Gastroesophageal sphincter (tissue), 4 donors: Measurements from ENCODE around the gene TNFAIP2. TPM values are rescaled to one million over a fixed set of nuclear protein-coding genes. Genes with fewer than 3 reads are reported as not detected.

ENCODE experiments used
- ATAC-seq: fragments of 150-250 bp; one replicate; pipeline ENCODE4 v1.9.1; 2016; ENCODE audit warnings: mild to moderate bottlenecking, moderate library complexity
- H3K27ac ChIP-seq, 4 donors: fragments of 200-600 bp; sonication (generic) in 3 of 4; 1 replicate in 3 of 4; 2 replicates in 1 of 4; pipeline ENCODE4 v1.5.1; 2016 to 2019
- H3K27me3 ChIP-seq: fragments of 200-600 bp; sonication (generic); one replicate; pipeline ENCODE4 v1.5.1; 2019
- H3K36me3 ChIP-seq, 2 donors: fragments of 200-600 bp; sonication (generic); one replicate each; pipeline ENCODE4 v1.5.1; 2019; ENCODE audit warnings: control low read depth in 1 of 2
- H3K4me1 ChIP-seq, 3 donors: fragments of 200-600 bp; sonication (generic); 1 replicate in 2 of 3; 2 replicates in 1 of 3; pipeline ENCODE4 v1.5.1; 2016 to 2019; ENCODE audit warnings: control low read depth in 2 of 3
- H3K4me3 ChIP-seq, 2 donors: fragments of 200-600 bp; sonication (generic); one replicate each; pipeline ENCODE4 v1.5.1; 2019; ENCODE audit warnings: mild to moderate bottlenecking in 1 of 2, moderate library complexity in 1 of 2
- H3K9me3 ChIP-seq, 3 donors: fragments of 200-600 bp; sonication (generic); one replicate each; pipeline ENCODE4 v1.5.1; 2017 to 2019; ENCODE audit warnings: control low read depth in 2 of 3
- CTCF ChIP-seq, 4 experiments: fragments of 200-600 bp in 2 of 4; fragments of 450-650 bp in 2 of 4; sonication (generic) in 1 of 4; IDR thresholded peaks; one replicate each; pipeline ENCODE4 v1.5.1; 2017 to 2019; ENCODE audit warnings: antibody characterized with exemption in 4 of 4, mild to moderate bottlenecking in 2 of 4, moderate library complexity in 2 of 4
- EP300 ChIP-seq: sonication (generic); formaldehyde crosslinking; IDR thresholded peaks from one replicate; pipeline ENCODE4 v1.6.1; 2017; ENCODE audit warnings: antibody characterized with exemption, mild to moderate bottlenecking
- POLR2A ChIP-seq, 2 donors: fragments of 450-650 bp; IDR thresholded peaks; one replicate each; pipeline ENCODE4 v1.6.1; 2017; ENCODE audit warnings: antibody characterized with exemption in 2 of 2, mild to moderate bottlenecking in 2 of 2, moderate library complexity in 1 of 2
- POLR2AphosphoS5 ChIP-seq: sonication (generic); formaldehyde crosslinking; IDR thresholded peaks from one replicate; pipeline ENCODE4 v1.6.1; 2017; ENCODE audit warnings: antibody characterized with exemption
- WGBS, 2 donors: methylation state at CpG; one replicate each; pipeline ENCODE4 v1.1.5; 2018; ENCODE audit warnings: low coverage in 1 of 2; 5-methylcytosine and 5-hydroxymethylcytosine counted together
- total RNA-seq, 4 donors: library from RNA; depleted of rRNA; stranded (reverse); fragments of >200 nt; gene quantifications; one replicate each; pipeline ENCODE4 v1.1.0, GENCODE V29; 2016

Gene TNFAIP2
- total RNA-seq, 4 donors from 2014 or later = 51.6 to 61.9 (median 59.1) TPM

GRCh38 chr14:103139132-103140025, 16.1 kb downstream of the TNFAIP2 start:
- no peak for ATAC-seq
- Histone ChIP-seq H3K9me3 (no peaks in the 10 kb centered on the region), H3K27me3 (peaks cover 54% of the 10 kb centered on the region), H3K36me3 (peaks cover 0 to 19% of the 10 kb centered on the region in 2 donors), H3K4me3 (peak overlapping the region in 1 of 2 donors; percentile 35), H3K27ac (peak overlapping the region in 2 of 4 donors; percentile 55 to 65), H3K4me1 (peaks cover 0 to 30% (median 12%) of the 10 kb centered on the region in 3 donors)
- 59 to 80% methylated on average over 7 to 14 of the region's 29 CpGs for WGBS, 2 donors
- TF ChIP-seq CTCF (IDR thresholded peaks at IDR 0.05) = no peak
- TF ChIP-seq EP300 = no peak
- no peak for TF ChIP-seq POLR2A (IDR thresholded peaks at IDR 0.05)
- no peak for TF ChIP-seq POLR2AphosphoS5

GRCh38 chr14:103140316-103141109, 17.3 kb downstream of the TNFAIP2 start:
- Histone ChIP-seq H3K27ac (no peak overlapping the region), H3K4me1 (peaks cover 0 to 30% (median 12%) of the 10 kb centered on the region in 3 donors), H3K4me3 (no peak overlapping the region), H3K27me3 (peaks cover 58% of the 10 kb centered on the region), H3K9me3 (no peaks in the 10 kb centered on the region), H3K36me3 (peaks cover 0 to 8% of the 10 kb centered on the region in 2 donors)
- ATAC-seq = no peak
- 43 to 51% methylated on average over 8 to 9 of the region's 12 CpGs for WGBS, 2 donors
- TF ChIP-seq POLR2A (IDR thresholded peaks at IDR 0.05) = no peak
- no peak for TF ChIP-seq CTCF (IDR thresholded peaks at IDR 0.05)
- TF ChIP-seq POLR2AphosphoS5 = no peak

GRCh38 chr14:103141117-103141796, 18.0 kb downstream of the TNFAIP2 start:
- Histone ChIP-seq H3K27ac (no peak overlapping the region), H3K9me3 (no peaks in the 10 kb centered on the region), H3K36me3 (peaks cover 0 to under 1% of the 10 kb centered on the region in 2 donors), H3K4me1 (peaks cover 0 to 30% (median 12%) of the 10 kb centered on the region in 3 donors), H3K27me3 (peaks cover 61% of the 10 kb centered on the region), H3K4me3 (no peak overlapping the region)
- TF ChIP-seq EP300 (no peak), CTCF (IDR thresholded peaks at IDR 0.05) (peak in 3 of 4 experiments; percentile 22 to 63 (median 44))
- 28 to 80% methylated on average over 1 to 4 of the region's 8 CpGs for WGBS, 2 donors
- no peak for ATAC-seq

- Histone ChIP-seq H3K9me3 (no peaks in the 10 kb centered on the region), H3K27ac (no peak overlapping the region), H3K36me3 (no peaks in the 10 kb centered on the region), H3K4me1 (peaks cover 0 to 27% (median 12%) of the 10 kb centered on the region in 3 donors), H3K4me3 (no peak overlapping the region), H3K27me3 (peaks cover 69% of the 10 kb centered on the region)
- no peak for ATAC-seq
- no peak for TF ChIP-seq EP300
- TF ChIP-seq POLR2A (IDR thresholded peaks at IDR 0.05) = no peak
- no peak for TF ChIP-seq CTCF (IDR thresholded peaks at IDR 0.05)
- TF ChIP-seq POLR2AphosphoS5 = no peak
- WGBS, 2 donors = 92 to 100% methylated on average over 1 to 2 of the region's 4 CpGs
These were observed 18.8 kb downstream of the TNFAIP2 start for GRCh38 chr14:103142026-103142425.
